ENCODE results near the gene TMIGD1. TPM values are rescaled to one million over a fixed set of nuclear protein-coding genes. Genes with fewer than 3 reads are reported as not detected.

Gene TMIGD1
- total and polyA plus RNA-seq, 2 experiments from 2014 or later, result not detected

GRCh38 chr17:30304778-30305177, 29.1 kb downstream of the TMIGD1 start:
- Mint-ChIP-seq H3K36me3 (ENCODE audit: low read depth) (no peaks in the 10 kb centered on the region), H3K9me3 (no peaks in the 10 kb centered on the region), H3K27me3 (ENCODE audit: insufficient read depth, low read depth, poor library complexity) (no peaks in the 10 kb centered on the region), H3K27ac (no peak overlapping the region), H3K4me3 (no peak overlapping the region), H3K4me1 (no peaks in the 10 kb centered on the region)
- Histone ChIP-seq H3K4me3 (no peak overlapping the region), H3K4me1 (ENCODE audit: insufficient read depth) (no peaks in the 10 kb centered on the region), H4K20me1 (replicated peaks; ENCODE audit: insufficient read depth) (no peaks in the 10 kb centered on the region), H3K79me2 (replicated peaks; ENCODE audit: insufficient read depth) (no peaks in the 10 kb centered on the region), H3F3A (replicated peaks; ENCODE audit: low read depth) (no peaks in the 10 kb centered on the region), H3K36me3 (ENCODE audit: insufficient read depth) (no peaks in the 10 kb centered on the region), H2AFZ (no peak overlapping the region), H3K9me2 (ENCODE audit: insufficient read depth) (no peaks in the 10 kb centered on the region), H3K4me2 (no peak overlapping the region), H3K27me3 (ENCODE audit: insufficient read depth) (no peaks in the 10 kb centered on the region), H3K27ac (ENCODE audit: low read depth) (no peak overlapping the region)
- DNase-seq (ENCODE audit: low spot score), result no peak
- TF ChIP-seq POLR2AphosphoS5 (IDR thresholded peaks at IDR 0.05; ENCODE audit: low read depth) (no peak), STAT1 (IDR thresholded peaks at IDR 0.05; ENCODE audit: unreplicated experiment) (no peak)
- no peak for ATAC-seq

- ATAC-seq (no peak), DNase-seq (ENCODE audit: low spot score) (no peak)
- H3K4me2 ChIP-seq, result no peak overlapping the region
- H3F3A ChIP-seq (replicated peaks; ENCODE audit: low read depth), result no peaks in the 10 kb centered on the region
- H3K27me3 ChIP-seq (ENCODE audit: insufficient read depth), result no peaks in the 10 kb centered on the region
- no peaks in the 10 kb centered on the region for H4K20me1 ChIP-seq (replicated peaks; ENCODE audit: insufficient read depth)
- Mint-ChIP-seq H3K9me3 (0 out of 3 replicates have a peak, but pooled peaks cover 2% of the 10 kb centered on the region), H3K27me3 (ENCODE audit: insufficient read depth, low read depth, poor library complexity) (peaks cover 2% of the 10 kb centered on the region), H3K4me3 (no peak overlapping the region), H3K36me3 (ENCODE audit: low read depth) (no peaks in the 10 kb centered on the region), H3K4me1 (no peaks in the 10 kb centered on the region), H3K27ac (no peak overlapping the region)
- no peaks in the 10 kb centered on the region for H3K4me1 ChIP-seq (ENCODE audit: insufficient read depth)
- no peak overlapping the region for H3K4me3 ChIP-seq
- H3K79me2 ChIP-seq (replicated peaks; ENCODE audit: insufficient read depth), result no peaks in the 10 kb centered on the region
- no peaks in the 10 kb centered on the region for H3K36me3 ChIP-seq (ENCODE audit: insufficient read depth)
- no peak overlapping the region for H3K27ac ChIP-seq (ENCODE audit: low read depth)
- no peak overlapping the region for H2AFZ ChIP-seq
- no peaks in the 10 kb centered on the region for H3K9me2 ChIP-seq (ENCODE audit: insufficient read depth)
- TF ChIP-seq CTCF (conservative IDR thresholded peaks at IDR 0.05; ENCODE audit: low read depth in 2 of 2) (no peak), CREB1 (CRISPR knock-in tag; IDR thresholded peaks at IDR 0.05; ENCODE audit: low read depth) (no peak), ZNF331 (CRISPR knock-in tag; IDR thresholded peaks at IDR 0.05; ENCODE audit: low read depth) (no peak), EZH2phosphoT487 (IDR thresholded peaks at IDR 0.05; ENCODE audit: unreplicated experiment) (no peak), REST (IDR thresholded peaks at IDR 0.05; ENCODE audit: unreplicated experiment) (no peak), JUNB (IDR thresholded peaks at IDR 0.05; ENCODE audit: unreplicated experiment) (no peak), NANOG (IDR thresholded peaks at IDR 0.05; ENCODE audit: borderline replicate concordance) (no peak), STAT1 (IDR thresholded peaks at IDR 0.05; ENCODE audit: unreplicated experiment) (no peak), ETS1 (IDR thresholded peaks at IDR 0.05) (no peak), POLR2AphosphoS5 (IDR thresholded peaks at IDR 0.05; ENCODE audit: low read depth) (no peak), EZH2 (IDR thresholded peaks at IDR 0.05; ENCODE audit: low read depth, unreplicated experiment) (no peak)
Observed at GRCh38 chr17:30302241-30302640, 31.6 kb downstream of the TMIGD1 start.

All from GM23338 (cell line).